OCI-LY3 (cell line): Measurements from ENCODE around the gene OR10G3.

ENCODE experiments used
- CTCF ChIP-seq: fragments of 200-600, 300-600 bp; sonication (generic); IDR thresholded peaks from 2 replicates; pipeline ENCODE4 v1.5.1; 2014; ENCODE audit warnings: antibody characterized with exemption, low read length, low read depth
- EZH2phosphoT487 ChIP-seq: fragments of 200-600 bp; shearing (Covaris generic); IDR thresholded peaks from 2 replicates; pipeline ENCODE4 v1.6.1; 2018; ENCODE audit warnings: antibody characterized with exemption, mixed run types, low read depth

GRCh38 chr14:21521501-21521900, 58.4 kb downstream of the OR10G3 start:
- TF ChIP-seq CTCF (no peak), EZH2phosphoT487 (no peak)
